GM10847 (cell line): ENCODE data around the gene TTC28.

Source experiments
- POLR2A ChIP-seq: IDR thresholded peaks from 2 replicates; pipeline ENCODE4 v1.6.1; 2011; ENCODE audit not compliant: insufficient read length; ENCODE audit errors: extremely low read depth

Gene TTC28

GRCh38 chr22:28001171-28001835, 678.3 kb downstream of the TTC28 start:
- no peak for TF ChIP-seq POLR2A

- no peak for TF ChIP-seq POLR2A
These were observed 679.3 kb downstream of the TTC28 start for GRCh38 chr22:28000361-28000760.

- no peak for TF ChIP-seq POLR2A
These were observed 679.8 kb downstream of the TTC28 start for GRCh38 chr22:27999876-28000275.

GRCh38 chr22:27998511-27999410, 680.9 kb downstream of the TTC28 start:
- TF ChIP-seq POLR2A, result no peak

GRCh38 chr22:27997538-27997937, 682.1 kb downstream of the TTC28 start:
- no peak for TF ChIP-seq POLR2A

- TF ChIP-seq POLR2A, result no peak
These were observed 682.7 kb downstream of the TTC28 start for GRCh38 chr22:27996981-27997380.

GRCh38 chr22:27996529-27996925, 683.1 kb downstream of the TTC28 start:
- TF ChIP-seq POLR2A, result no peak

GRCh38 chr22:27995801-27996528, 683.7 kb downstream of the TTC28 start:
- TF ChIP-seq POLR2A, result no peak

- no peak for TF ChIP-seq POLR2A
These were observed 684.9 kb downstream of the TTC28 start for GRCh38 chr22:27994481-27995331.

GRCh38 chr22:27993774-27994350, 685.8 kb downstream of the TTC28 start:
- TF ChIP-seq POLR2A, result no peak

GRCh38 chr22:27993201-27993635, 686.4 kb downstream of the TTC28 start:
- no peak for TF ChIP-seq POLR2A

- no peak for TF ChIP-seq POLR2A
These were observed 687.1 kb downstream of the TTC28 start for GRCh38 chr22:27992294-27993165.

- no peak for TF ChIP-seq POLR2A
These were observed 687.9 kb downstream of the TTC28 start for GRCh38 chr22:27991586-27992293.
